Upper lobe of right lung (tissue), 1 donor: ENCODE results near the gene KIAA1210. TPM values are rescaled to one million over a fixed set of nuclear protein-coding genes. Genes with fewer than 3 reads are reported as not detected.

Source experiments
- ATAC-seq: fragments of 200-7000 bp; cut with Tn5 transposase; one replicate; pipeline ENCODE4 v1.9.1; 2020; ENCODE audit warnings: mild to moderate bottlenecking, moderate library complexity
- DNase-seq: peaks from one replicate; pipeline ENCODE4 v3.0.0-alpha.2; 2020
- H3K27ac ChIP-seq: fragments of 200-600 bp; one replicate; pipeline ENCODE4 v1.8.0; 2022
- H3K27me3 ChIP-seq: fragments of 200-600 bp; one replicate; pipeline ENCODE4 v1.8.0; 2022; ENCODE audit warnings: mild to moderate bottlenecking
- H3K36me3 ChIP-seq: fragments of 200-600 bp; one replicate; pipeline ENCODE4 v1.8.0; 2022
- H3K4me1 ChIP-seq: fragments of 200-600 bp; one replicate; pipeline ENCODE4 v1.8.0; 2022
- H3K4me3 ChIP-seq: fragments of 200-600 bp; one replicate; pipeline ENCODE4 v1.8.0; 2022; ENCODE audit warnings: mild to moderate bottlenecking
- H3K9me3 ChIP-seq: fragments of 200-600 bp; one replicate; pipeline ENCODE4 v1.8.0; 2022
- intact Hi-C: fragments of 100-400 bp; cut with DNase I; formaldehyde crosslinking; loops from one replicate; pipeline ENCODE4 v1.11.0; 2022
- total RNA-seq: library from RNA; stranded (reverse); fragmentation: NEBNext Ultra II Directional; extraction: Animal tissue kit (Norgen Biotek cat#: 25700); gene quantifications from one replicate; pipeline ENCODE4 v1.2.1, GENCODE V29; 2021
- TF ChIP-seq, protein P1 (sequence below): fragments of 200-600 bp; IDR thresholded peaks from one replicate; pipeline ENCODE4 v1.8.0; 2022; ENCODE audit warnings: antibody characterized with exemption
- donor health status: DM: no; HTN: yes; CAD: no; lungs with severe emphysema.

The KIAA1210 gene
- total RNA-seq, 1 donor from 2014 or later: not detected

DNA sequence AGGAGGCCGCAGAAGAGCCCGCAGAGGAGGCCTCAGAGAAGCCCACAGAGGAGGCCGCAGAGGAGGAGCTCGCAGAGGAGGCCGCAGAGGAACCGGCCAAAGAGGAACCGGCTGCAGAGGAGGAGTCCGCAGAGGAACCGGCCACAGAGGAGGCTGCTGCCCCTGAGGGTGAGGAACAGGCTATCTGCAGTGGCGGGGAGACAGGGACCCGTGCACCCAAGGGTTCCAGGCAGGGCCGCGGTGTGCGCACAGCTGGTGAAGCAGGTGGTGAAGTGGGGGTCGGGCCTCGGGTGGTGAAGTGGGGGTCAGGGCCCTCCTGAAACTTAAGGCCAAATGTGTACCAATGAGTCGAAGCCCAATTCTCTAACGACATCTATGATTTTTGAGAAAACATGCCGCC lies 53.7 kb downstream of the KIAA1210 start:
- DNase-seq: no peak
- Histone ChIP-seq H3K4me3 (no peak overlapping the region), H3K27me3 (no peaks in the 10 kb centered on the region), H3K27ac (no peak overlapping the region), H3K36me3 (no peaks in the 10 kb centered on the region), H3K4me1 (no peaks in the 10 kb centered on the region), H3K9me3 (no peaks in the 10 kb centered on the region)
- TF ChIP-seq, protein P1, sequence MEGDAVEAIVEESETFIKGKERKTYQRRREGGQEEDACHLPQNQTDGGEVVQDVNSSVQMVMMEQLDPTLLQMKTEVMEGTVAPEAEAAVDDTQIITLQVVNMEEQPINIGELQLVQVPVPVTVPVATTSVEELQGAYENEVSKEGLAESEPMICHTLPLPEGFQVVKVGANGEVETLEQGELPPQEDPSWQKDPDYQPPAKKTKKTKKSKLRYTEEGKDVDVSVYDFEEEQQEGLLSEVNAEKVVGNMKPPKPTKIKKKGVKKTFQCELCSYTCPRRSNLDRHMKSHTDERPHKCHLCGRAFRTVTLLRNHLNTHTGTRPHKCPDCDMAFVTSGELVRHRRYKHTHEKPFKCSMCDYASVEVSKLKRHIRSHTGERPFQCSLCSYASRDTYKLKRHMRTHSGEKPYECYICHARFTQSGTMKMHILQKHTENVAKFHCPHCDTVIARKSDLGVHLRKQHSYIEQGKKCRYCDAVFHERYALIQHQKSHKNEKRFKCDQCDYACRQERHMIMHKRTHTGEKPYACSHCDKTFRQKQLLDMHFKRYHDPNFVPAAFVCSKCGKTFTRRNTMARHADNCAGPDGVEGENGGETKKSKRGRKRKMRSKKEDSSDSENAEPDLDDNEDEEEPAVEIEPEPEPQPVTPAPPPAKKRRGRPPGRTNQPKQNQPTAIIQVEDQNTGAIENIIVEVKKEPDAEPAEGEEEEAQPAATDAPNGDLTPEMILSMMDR: no peak
- no peak for ATAC-seq
- intact Hi-C loops: no loop called here

DNA sequence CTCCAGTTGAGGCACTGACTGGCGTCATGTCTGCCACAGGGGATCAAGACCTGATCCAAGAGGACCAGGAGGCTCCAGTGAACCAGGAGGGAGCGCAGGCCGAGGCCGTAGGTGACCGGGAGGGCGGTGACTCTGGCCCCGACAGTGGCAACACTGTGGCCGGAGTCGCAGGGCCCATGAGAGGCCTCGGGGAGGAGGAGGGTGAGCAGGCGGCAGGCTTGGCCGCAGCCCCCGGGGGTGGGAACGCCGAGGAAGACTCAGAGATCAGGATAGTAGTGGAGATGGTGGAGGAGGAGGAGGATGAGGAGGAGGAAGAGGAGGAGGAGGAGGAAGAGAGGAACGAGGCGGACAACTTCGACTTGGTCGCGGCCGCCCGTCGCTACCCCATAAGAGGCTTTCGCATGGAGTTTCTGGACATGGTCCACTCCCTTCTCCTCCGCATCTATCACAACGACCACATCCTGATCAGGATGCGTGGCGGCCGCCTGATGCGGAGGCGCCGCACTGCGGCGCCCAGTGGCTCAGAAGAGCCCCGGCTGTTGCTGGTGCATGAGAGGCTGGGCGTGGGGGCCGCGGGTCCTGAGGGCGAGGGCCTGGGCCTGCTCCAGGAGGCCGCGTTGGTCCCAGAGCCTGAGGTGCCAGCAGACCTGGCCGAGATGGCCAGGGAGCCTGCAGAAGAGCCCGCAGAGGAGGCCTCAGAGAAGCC lies 54.3 kb downstream of the KIAA1210 start:
- Histone ChIP-seq H3K4me3 (no peak overlapping the region), H3K27ac (no peak overlapping the region), H3K9me3 (no peaks in the 10 kb centered on the region), H3K4me1 (no peaks in the 10 kb centered on the region), H3K36me3 (no peaks in the 10 kb centered on the region), H3K27me3 (no peaks in the 10 kb centered on the region)
- ATAC-seq (no peak), DNase-seq (no peak)
- TF ChIP-seq, protein P1: no peak
- intact Hi-C loops: no loop called here

DNA sequence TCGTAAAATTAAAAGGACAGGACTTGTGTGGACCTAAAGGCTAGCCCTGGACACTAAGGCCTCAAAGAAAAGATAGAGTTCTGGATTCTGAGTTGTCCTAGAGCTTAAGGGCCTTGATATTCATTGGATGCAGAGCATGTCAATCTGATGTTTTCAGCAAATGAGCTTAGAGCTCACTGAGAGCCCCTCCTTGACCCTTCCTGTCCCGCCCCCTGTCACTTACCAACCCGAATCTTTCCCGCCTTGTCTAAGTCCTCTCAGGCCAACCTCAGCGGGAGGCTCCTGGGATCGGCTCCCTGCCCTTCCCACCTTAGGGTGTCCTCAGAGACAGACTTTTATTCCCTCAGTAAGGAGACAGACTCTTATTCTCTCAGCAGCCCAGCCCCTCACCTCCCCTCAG lies 54.9 kb downstream of the KIAA1210 start, which contains the start of gene CT47C1:
Gene CT47C1 (plus strand): TSS at position 250 of the 400 bp plus-strand sequence. CDS start 233 bp downstream, outside the sequence.
- DNase-seq (no peak), ATAC-seq (no peak)
- no peaks in the 10 kb centered on the region for H3K36me3 ChIP-seq
- no peaks in the 10 kb centered on the region for H3K4me1 ChIP-seq
- H3K27me3 ChIP-seq: no peaks in the 10 kb centered on the region
- no peaks in the 10 kb centered on the region for H3K9me3 ChIP-seq
- TF ChIP-seq, protein P1: no peak
- intact Hi-C loops: no loop called here
- no peak within 1 kb of the TSS for H3K27ac ChIP-seq
- H3K4me3 ChIP-seq: no peak within 1 kb of the TSS

DNA sequence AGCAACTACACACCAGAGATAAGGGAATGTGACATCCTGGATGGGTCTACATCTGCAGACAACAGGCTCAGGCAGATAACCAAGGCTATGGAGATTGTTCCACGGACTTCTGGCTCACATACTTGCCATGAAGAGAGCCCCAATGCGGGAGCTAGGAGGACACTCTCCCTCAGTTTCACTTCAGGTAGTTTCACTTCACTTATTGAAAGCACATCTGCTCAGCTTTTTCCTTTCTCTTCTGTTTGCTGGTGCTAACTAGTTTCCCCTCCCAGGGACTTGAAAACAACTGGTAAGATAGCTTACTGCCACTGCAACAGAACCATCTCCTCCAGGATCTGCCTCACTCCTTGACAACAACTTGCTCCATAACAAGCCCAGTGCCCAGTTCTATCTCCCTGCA lies 56.2 kb downstream of the KIAA1210 start:
- no peaks in the 10 kb centered on the region for H3K9me3 ChIP-seq

DNA sequence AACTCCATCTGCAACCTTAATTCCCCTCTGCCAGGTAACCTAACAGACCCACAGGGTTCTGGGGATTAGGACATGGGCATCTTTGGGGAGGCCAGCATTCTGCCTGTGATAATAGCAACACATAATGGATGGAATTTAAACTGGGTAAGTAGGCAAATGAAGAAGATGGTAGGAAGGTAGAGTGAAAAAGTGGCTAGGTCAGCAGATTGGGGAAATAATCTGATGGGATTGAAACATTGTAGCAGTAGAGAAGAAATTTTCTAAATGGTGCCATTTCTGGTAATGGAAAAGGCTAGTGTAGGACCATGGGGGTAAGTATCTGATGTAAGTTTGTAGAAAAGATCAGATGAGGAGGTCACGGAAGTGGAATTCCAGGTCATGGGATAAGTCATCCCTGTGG lies 57.9 kb downstream of the KIAA1210 start:
- no peaks in the 10 kb centered on the region for H3K27me3 ChIP-seq
- DNase-seq: no peak
- ATAC-seq: no peak
- no peaks in the 10 kb centered on the region for H3K9me3 ChIP-seq
- H3K4me1 ChIP-seq: no peaks in the 10 kb centered on the region
- H3K36me3 ChIP-seq: no peaks in the 10 kb centered on the region
- intact Hi-C loops: loop anchor here (5.0 kb wide), 1 partner anchor 222 kb away; no protein-coding TSS in a partner anchor
- H3K4me3 ChIP-seq: no peak overlapping the region
- no peak overlapping the region for H3K27ac ChIP-seq
- TF ChIP-seq, protein P1: no peak

More for the DNA sequence above, 56.2 kb downstream of the KIAA1210 start:
- no peak overlapping the region for H3K4me3 ChIP-seq
- no peak for DNase-seq
- intact Hi-C loops: no loop called here
- H3K36me3 ChIP-seq: no peaks in the 10 kb centered on the region
- TF ChIP-seq, protein P1: no peak
- no peak for ATAC-seq
- no peaks in the 10 kb centered on the region for H3K4me1 ChIP-seq
- no peak overlapping the region for H3K27ac ChIP-seq
- no peaks in the 10 kb centered on the region for H3K27me3 ChIP-seq
